Endothelial cell (in vitro differentiated cells): Measurements from ENCODE around the gene TLR10. TPM values are rescaled to one million over a fixed set of nuclear protein-coding genes. Genes with fewer than 3 reads are reported as not detected.

ENCODE experiments used
- DNase-seq: peaks from one replicate; pipeline ENCODE4 v3.0.0; 2021; ENCODE audit warnings: low spot score
- H3K27ac Mint-ChIP-seq: one replicate; pipeline ENCODE4 v1.8.0; 2021; ENCODE audit warnings: mixed read lengths, inconsistent platforms; ENCODE audit not compliant: unreplicated experiment
- H3K27me3 Mint-ChIP-seq: one replicate; pipeline ENCODE4 v1.8.0; 2021; ENCODE audit warnings: mild to moderate bottlenecking, moderate library complexity, mixed read lengths, inconsistent platforms; ENCODE audit not compliant: unreplicated experiment
- H3K36me3 Mint-ChIP-seq: one replicate; pipeline ENCODE4 v1.8.0; 2021; ENCODE audit warnings: mild to moderate bottlenecking, low read depth, mixed read lengths, inconsistent platforms; ENCODE audit not compliant: unreplicated experiment
- H3K4me1 Mint-ChIP-seq: one replicate; pipeline ENCODE4 v1.8.0; 2021; ENCODE audit warnings: mild to moderate bottlenecking, mixed read lengths, inconsistent platforms; ENCODE audit not compliant: unreplicated experiment
- H3K4me3 Mint-ChIP-seq: one replicate; pipeline ENCODE4 v1.8.0; 2021; ENCODE audit warnings: mild to moderate bottlenecking, mixed read lengths, inconsistent platforms; ENCODE audit not compliant: unreplicated experiment
- H3K9me3 Mint-ChIP-seq: one replicate; pipeline ENCODE4 v1.8.0; 2021; ENCODE audit warnings: mixed read lengths, inconsistent platforms; ENCODE audit not compliant: unreplicated experiment
- CTCF ChIP-seq: fragments of 200-600 bp; sonication (generic); IDR thresholded peaks from one replicate; pipeline ENCODE4 v1.5.0; 2021; ENCODE audit warnings: antibody characterized with exemption; ENCODE audit not compliant: unreplicated experiment
- total RNA-seq: library from RNA; stranded (reverse); fragmentation: NEBNext Ultra II Directional; extraction: Animal tissue kit (Norgen Biotek cat#: 25700); gene quantifications from one replicate; pipeline ENCODE4 v1.2.1, GENCODE V29; 2021; ENCODE audit not compliant: unreplicated experiment

Gene TLR10
- total RNA-seq, 1 donor from 2014 or later, result not detected

- H3K27me3 Mint-ChIP-seq, result peaks cover 3% of the 10 kb centered on the region
- TF ChIP-seq CTCF, result no peak
- no peaks in the 10 kb centered on the region for H3K36me3 Mint-ChIP-seq
- H3K4me3 Mint-ChIP-seq, result no peak overlapping the region
- DNase-seq, result no peak
- no peaks in the 10 kb centered on the region for H3K9me3 Mint-ChIP-seq
- no peak overlapping the region for H3K27ac Mint-ChIP-seq
- peaks cover 5% of the 10 kb centered on the region for H3K4me1 Mint-ChIP-seq
These were observed 5.5 kb upstream of the TLR10 start for GRCh38 chr4:38788317-38788716.

GRCh38 chr4:38787693-38788092 lies 4.9 kb upstream of the TLR10 start:
- Mint-ChIP-seq H3K9me3 (no peaks in the 10 kb centered on the region), H3K27ac (no peak overlapping the region), H3K27me3 (peaks cover 3% of the 10 kb centered on the region), H3K4me1 (peaks cover 5% of the 10 kb centered on the region), H3K4me3 (no peak overlapping the region), H3K36me3 (no peaks in the 10 kb centered on the region)
- TF ChIP-seq CTCF, result no peak
- no peak for DNase-seq

GRCh38 chr4:38785901-38786402 lies 3.2 kb upstream of the TLR10 start:
- Mint-ChIP-seq H3K36me3 (no peaks in the 10 kb centered on the region), H3K9me3 (no peaks in the 10 kb centered on the region), H3K4me3 (no peak overlapping the region), H3K27ac (no peak overlapping the region), H3K27me3 (peaks cover 3% of the 10 kb centered on the region), H3K4me1 (peaks cover 3% of the 10 kb centered on the region)
- DNase-seq, result no peak
- no peak for TF ChIP-seq CTCF

- no peaks in the 10 kb centered on the region for H3K36me3 Mint-ChIP-seq
- H3K4me1 Mint-ChIP-seq, result no peaks in the 10 kb centered on the region
- H3K9me3 Mint-ChIP-seq, result no peaks in the 10 kb centered on the region
- H3K4me3 Mint-ChIP-seq, result no peak overlapping the region
- no peak for TF ChIP-seq CTCF
- no peak overlapping the region for H3K27ac Mint-ChIP-seq
- peaks cover 3% of the 10 kb centered on the region for H3K27me3 Mint-ChIP-seq
- no peak for DNase-seq
These were observed 2.4 kb upstream of the TLR10 start for GRCh38 chr4:38785041-38785790.

GRCh38 chr4:38784141-38784540 lies 1.4 kb upstream of the TLR10 start:
- Mint-ChIP-seq H3K4me1 (no peaks in the 10 kb centered on the region), H3K4me3 (no peak overlapping the region), H3K27me3 (peaks cover 3% of the 10 kb centered on the region), H3K9me3 (no peaks in the 10 kb centered on the region), H3K36me3 (no peaks in the 10 kb centered on the region), H3K27ac (no peak overlapping the region)
- TF ChIP-seq CTCF, result no peak
- DNase-seq, result no peak
